Memory B cell (primary cell): ENCODE data around the gene CCDC47.

Source experiments
- ATAC-seq: fragments of 150-1000 bp; cut with Tn5 transposase; 2 replicates; pipeline ENCODE4 v1.10.0; 2021; ENCODE audit warnings: low read depth, mild to moderate bottlenecking, moderate library complexity
- DNase-seq, 2 donors: peaks; one replicate each; pipeline ENCODE4 v3.0.0; 2022; ENCODE audit warnings: low spot score in 2 of 2
- H3K27ac Mint-ChIP-seq: one replicate; pipeline ENCODE4 v1.8.0; 2022; ENCODE audit warnings: mild to moderate bottlenecking, moderate library complexity, mixed read lengths
- H3K27me3 Mint-ChIP-seq: one replicate; pipeline ENCODE4 v1.8.0; 2022; ENCODE audit warnings: mixed read lengths
- H3K36me3 Mint-ChIP-seq: one replicate; pipeline ENCODE4 v1.8.0; 2022; ENCODE audit warnings: mild to moderate bottlenecking, mixed read lengths
- H3K4me1 Mint-ChIP-seq: one replicate; pipeline ENCODE4 v1.8.0; 2022; ENCODE audit warnings: mixed read lengths
- H3K4me3 Mint-ChIP-seq: one replicate; pipeline ENCODE4 v1.8.0; 2022; ENCODE audit warnings: mild to moderate bottlenecking, moderate library complexity, mixed read lengths
- H3K9me3 Mint-ChIP-seq: one replicate; pipeline ENCODE4 v1.8.0; 2022; ENCODE audit warnings: mixed read lengths

CCDC47 gene

GRCh38 chr17:63773272-63774140 is at the start of gene CCDC47:
Gene CCDC47 (minus strand): TSS chr17:63773597. CDS start chr17:63766175, 7,422 bp downstream.
- peaks cover 36% of the 10 kb centered on the region for H3K4me1 Mint-ChIP-seq
- H3K27ac Mint-ChIP-seq = peak within 1 kb of the TSS; percentile 98
- H3K4me3 Mint-ChIP-seq = peak within 1 kb of the TSS; percentile 93
- H3K36me3 Mint-ChIP-seq = peaks cover 7% of the 10 kb centered on the region
- DNase-seq = peak; percentile 96 to 98
- ATAC-seq = peak; percentile 82
- no peaks in the 10 kb centered on the region for H3K27me3 Mint-ChIP-seq
- H3K9me3 Mint-ChIP-seq = no peaks in the 10 kb centered on the region

- Mint-ChIP-seq H3K4me1 (peaks cover 39% of the 10 kb centered on the region), H3K36me3 (peaks cover 39% of the 10 kb centered on the region), H3K9me3 (no peaks in the 10 kb centered on the region), H3K4me3 (no peak overlapping the region), H3K27me3 (no peaks in the 10 kb centered on the region), H3K27ac (peak overlapping the region; percentile 24)
- DNase-seq = no peak
- no peak for ATAC-seq
These were observed 49.1 kb upstream of the CCDC47 start for GRCh38 chr17:63822537-63822936.

- ATAC-seq = no peak
- peaks cover 37% of the 10 kb centered on the region for H3K4me1 Mint-ChIP-seq
- no peak for DNase-seq
- no peaks in the 10 kb centered on the region for H3K9me3 Mint-ChIP-seq
- H3K27ac Mint-ChIP-seq = peak overlapping the region; percentile 11
- H3K36me3 Mint-ChIP-seq = peaks cover 44% of the 10 kb centered on the region
- no peak overlapping the region for H3K4me3 Mint-ChIP-seq
- no peaks in the 10 kb centered on the region for H3K27me3 Mint-ChIP-seq
These were observed 48.4 kb upstream of the CCDC47 start for GRCh38 chr17:63821804-63822203.

GRCh38 chr17:63820963-63821561 is 47.7 kb upstream of the CCDC47 start:
- H3K27ac Mint-ChIP-seq = peak overlapping the region; percentile 70
- H3K4me1 Mint-ChIP-seq = peaks cover 37% of the 10 kb centered on the region
- peaks cover 46% of the 10 kb centered on the region for H3K36me3 Mint-ChIP-seq
- H3K4me3 Mint-ChIP-seq = no peak overlapping the region
- no peaks in the 10 kb centered on the region for H3K9me3 Mint-ChIP-seq
- H3K27me3 Mint-ChIP-seq = no peaks in the 10 kb centered on the region
- ATAC-seq = no peak
- no peak for DNase-seq

- DNase-seq (no peak), ATAC-seq (no peak)
- Mint-ChIP-seq H3K27ac (peak overlapping the region; percentile 70), H3K36me3 (peaks cover 48% of the 10 kb centered on the region), H3K27me3 (no peaks in the 10 kb centered on the region), H3K9me3 (no peaks in the 10 kb centered on the region), H3K4me3 (peak overlapping the region; percentile 31), H3K4me1 (peaks cover 33% of the 10 kb centered on the region)
These were observed 46.5 kb upstream of the CCDC47 start for GRCh38 chr17:63819585-63820537.

GRCh38 chr17:63819131-63819530 is 45.7 kb upstream of the CCDC47 start:
- Mint-ChIP-seq H3K27me3 (no peaks in the 10 kb centered on the region), H3K4me1 (peaks cover 29% of the 10 kb centered on the region), H3K36me3 (peaks cover 42% of the 10 kb centered on the region), H3K4me3 (no peak overlapping the region), H3K9me3 (no peaks in the 10 kb centered on the region), H3K27ac (peak overlapping the region; percentile 49)
- ATAC-seq (no peak), DNase-seq (no peak)

GRCh38 chr17:63817736-63818385 is 44.5 kb upstream of the CCDC47 start:
- DNase-seq (no peak), ATAC-seq (no peak)
- peaks cover 45% of the 10 kb centered on the region for H3K36me3 Mint-ChIP-seq
- H3K4me3 Mint-ChIP-seq = no peak overlapping the region
- no peak overlapping the region for H3K27ac Mint-ChIP-seq
- H3K4me1 Mint-ChIP-seq = peaks cover 23% of the 10 kb centered on the region
- no peaks in the 10 kb centered on the region for H3K9me3 Mint-ChIP-seq
- H3K27me3 Mint-ChIP-seq = no peaks in the 10 kb centered on the region

- Mint-ChIP-seq H3K9me3 (no peaks in the 10 kb centered on the region), H3K4me1 (peaks cover 16% of the 10 kb centered on the region), H3K4me3 (no peak overlapping the region), H3K27me3 (no peaks in the 10 kb centered on the region), H3K27ac (peak overlapping the region; percentile 55), H3K36me3 (peaks cover 42% of the 10 kb centered on the region)
- no peak for ATAC-seq
- DNase-seq = no peak
These were observed 43.3 kb upstream of the CCDC47 start for GRCh38 chr17:63816669-63817068.

- Mint-ChIP-seq H3K4me1 (peaks cover 13% of the 10 kb centered on the region), H3K27ac (no peak overlapping the region), H3K9me3 (no peaks in the 10 kb centered on the region), H3K36me3 (peaks cover 44% of the 10 kb centered on the region), H3K27me3 (no peaks in the 10 kb centered on the region), H3K4me3 (no peak overlapping the region)
- ATAC-seq = no peak
- no peak for DNase-seq
These were observed 42.7 kb upstream of the CCDC47 start for GRCh38 chr17:63816123-63816522.

GRCh38 chr17:63809970-63810369 is 36.6 kb upstream of the CCDC47 start:
- peak overlapping the region; percentile 60 for H3K27ac Mint-ChIP-seq
- H3K4me3 Mint-ChIP-seq = no peak overlapping the region
- H3K36me3 Mint-ChIP-seq = peaks cover 38% of the 10 kb centered on the region
- H3K4me1 Mint-ChIP-seq = peaks cover 12% of the 10 kb centered on the region
- no peaks in the 10 kb centered on the region for H3K9me3 Mint-ChIP-seq
- ATAC-seq (peak; percentile 89), DNase-seq (no peak)
- no peaks in the 10 kb centered on the region for H3K27me3 Mint-ChIP-seq

- Mint-ChIP-seq H3K4me1 (peaks cover 12% of the 10 kb centered on the region), H3K9me3 (no peaks in the 10 kb centered on the region), H3K4me3 (no peak overlapping the region), H3K36me3 (peaks cover 27% of the 10 kb centered on the region), H3K27ac (peak overlapping the region; percentile 14), H3K27me3 (no peaks in the 10 kb centered on the region)
- DNase-seq (no peak), ATAC-seq (no peak)
These were observed 32.2 kb upstream of the CCDC47 start for GRCh38 chr17:63805591-63805990.

GRCh38 chr17:63804328-63804727 is 30.9 kb upstream of the CCDC47 start:
- Mint-ChIP-seq H3K4me1 (peaks cover 6% of the 10 kb centered on the region), H3K4me3 (no peak overlapping the region), H3K9me3 (no peaks in the 10 kb centered on the region), H3K27ac (no peak overlapping the region), H3K36me3 (peaks cover 31% of the 10 kb centered on the region), H3K27me3 (no peaks in the 10 kb centered on the region)
- no peak for DNase-seq
- ATAC-seq = no peak

- no peak for ATAC-seq
- H3K36me3 Mint-ChIP-seq = peaks cover 21% of the 10 kb centered on the region
These were observed 27.4 kb upstream of the CCDC47 start for GRCh38 chr17:63800783-63801182.

More at GRCh38 chr17:63800783-63801182, 27.4 kb upstream of the CCDC47 start:
- DNase-seq = no peak
- H3K27me3 Mint-ChIP-seq = no peaks in the 10 kb centered on the region
- no peaks in the 10 kb centered on the region for H3K9me3 Mint-ChIP-seq
- H3K4me1 Mint-ChIP-seq = no peaks in the 10 kb centered on the region
- H3K4me3 Mint-ChIP-seq = no peak overlapping the region
- no peak overlapping the region for H3K27ac Mint-ChIP-seq
